Activated T-cell treated with anti-CD3 and anti-CD28 coated beads, Interleukin-2, amount 50 U/mL, for 24 hours (primary cell): ENCODE measurements around the gene TICRR.
"Not testable (repeated sequence)": the region's sequence is repeated elsewhere in the genome, so short reads cannot be mapped to it uniquely, and the experiment has no call there.

ENCODE experiments used
- DNase-seq: peaks from one replicate; pipeline ENCODE4 v3.0.0-alpha.2; 2020
- H3K27ac Mint-ChIP-seq: 2 replicates; pipeline ENCODE4 v1.8.0; 2020; ENCODE audit warnings: mild to moderate bottlenecking, mixed read lengths
- H3K27me3 Mint-ChIP-seq: 2 replicates; pipeline ENCODE4 v1.8.0; 2020; ENCODE audit warnings: mixed read lengths
- H3K36me3 Mint-ChIP-seq: 2 replicates; pipeline ENCODE4 v1.8.0; 2020; ENCODE audit warnings: low read depth, mixed read lengths
- H3K4me1 Mint-ChIP-seq: 2 replicates; pipeline ENCODE4 v1.8.0; 2020; ENCODE audit warnings: low read depth, mixed read lengths
- H3K4me3 Mint-ChIP-seq: 2 replicates; pipeline ENCODE4 v1.8.0; 2020; ENCODE audit warnings: mild to moderate bottlenecking, moderate library complexity, mixed read lengths
- H3K9me3 Mint-ChIP-seq: 2 replicates; pipeline ENCODE4 v1.8.0; 2020; ENCODE audit warnings: mixed read lengths

The TICRR gene

GRCh38 chr15:89551550-89551949, 23.7 kb upstream of the TICRR start:
- peaks cover 30% of the 10 kb centered on the region for H3K27me3 Mint-ChIP-seq
- no peaks in the 10 kb centered on the region for H3K9me3 Mint-ChIP-seq
- no peaks in the 10 kb centered on the region for H3K36me3 Mint-ChIP-seq
- DNase-seq = no peak
- peaks cover 5% of the 10 kb centered on the region for H3K4me1 Mint-ChIP-seq
- H3K4me3 Mint-ChIP-seq = no peak overlapping the region
- peak overlapping the region; percentile 8 for H3K27ac Mint-ChIP-seq

GRCh38 chr15:89553632-89554031, 21.6 kb upstream of the TICRR start:
- Mint-ChIP-seq H3K27ac (no peak overlapping the region), H3K36me3 (no peaks in the 10 kb centered on the region), H3K4me3 (no peak overlapping the region), H3K4me1 (peaks cover 5% of the 10 kb centered on the region), H3K9me3 (no peaks in the 10 kb centered on the region), H3K27me3 (peaks cover 34% of the 10 kb centered on the region)
- DNase-seq = no peak

GRCh38 chr15:89554247-89554646, 21.0 kb upstream of the TICRR start:
- Mint-ChIP-seq H3K27me3 (peaks cover 34% of the 10 kb centered on the region), H3K36me3 (no peaks in the 10 kb centered on the region), H3K27ac (no peak overlapping the region), H3K4me1 (peaks cover 5% of the 10 kb centered on the region), H3K9me3 (no peaks in the 10 kb centered on the region), H3K4me3 (no peak overlapping the region)
- no peak for DNase-seq

GRCh38 chr15:89555768-89556167, 19.5 kb upstream of the TICRR start:
- no peak for DNase-seq
- Mint-ChIP-seq H3K27ac (no peak overlapping the region), H3K9me3 (no peaks in the 10 kb centered on the region), H3K4me3 (no peak overlapping the region), H3K4me1 (peaks cover 5% of the 10 kb centered on the region), H3K27me3 (peaks cover 34% of the 10 kb centered on the region), H3K36me3 (no peaks in the 10 kb centered on the region)

GRCh38 chr15:89556413-89557262, 18.6 kb upstream of the TICRR start:
- peak; percentile 37 for DNase-seq
- H3K27me3 Mint-ChIP-seq = peaks cover 34% of the 10 kb centered on the region
- peaks cover 2% of the 10 kb centered on the region for H3K4me1 Mint-ChIP-seq
- no peak overlapping the region for H3K4me3 Mint-ChIP-seq
- no peaks in the 10 kb centered on the region for H3K36me3 Mint-ChIP-seq
- no peak overlapping the region for H3K27ac Mint-ChIP-seq
- no peaks in the 10 kb centered on the region for H3K9me3 Mint-ChIP-seq

GRCh38 chr15:89559769-89560264, 15.5 kb upstream of the TICRR start:
- no peak for DNase-seq
- Mint-ChIP-seq H3K36me3 (no peaks in the 10 kb centered on the region), H3K27ac (no peak overlapping the region), H3K4me1 (no peaks in the 10 kb centered on the region), H3K9me3 (no peaks in the 10 kb centered on the region), H3K27me3 (peaks cover 39% of the 10 kb centered on the region), H3K4me3 (no peak overlapping the region)

- H3K27ac Mint-ChIP-seq = no peak overlapping the region
- no peaks in the 10 kb centered on the region for H3K4me1 Mint-ChIP-seq
- H3K36me3 Mint-ChIP-seq = no peaks in the 10 kb centered on the region
- H3K27me3 Mint-ChIP-seq = peaks cover 32% of the 10 kb centered on the region
- no peak for DNase-seq
- no peak overlapping the region for H3K4me3 Mint-ChIP-seq
- H3K9me3 Mint-ChIP-seq = no peaks in the 10 kb centered on the region
Observed at GRCh38 chr15:89566181-89566580, 9.1 kb upstream of the TICRR start.

GRCh38 chr15:89566621-89567294, 8.5 kb upstream of the TICRR start:
- Mint-ChIP-seq H3K9me3 (no peaks in the 10 kb centered on the region), H3K27ac (no peak overlapping the region), H3K36me3 (no peaks in the 10 kb centered on the region), H3K4me1 (no peaks in the 10 kb centered on the region), H3K4me3 (no peak overlapping the region), H3K27me3 (peaks cover 32% of the 10 kb centered on the region)
- no peak for DNase-seq

- DNase-seq = no peak
- H3K4me3 Mint-ChIP-seq = no peak overlapping the region
- H3K9me3 Mint-ChIP-seq = no peaks in the 10 kb centered on the region
- no peak overlapping the region for H3K27ac Mint-ChIP-seq
- no peaks in the 10 kb centered on the region for H3K36me3 Mint-ChIP-seq
- peaks cover 37% of the 10 kb centered on the region for H3K27me3 Mint-ChIP-seq
- H3K4me1 Mint-ChIP-seq = no peaks in the 10 kb centered on the region
Observed at GRCh38 chr15:89569090-89569745, 6.1 kb upstream of the TICRR start.

- DNase-seq = no peak
- Mint-ChIP-seq H3K4me3 (peak overlapping the region; percentile 91), H3K4me1 (peaks cover 23% of the 10 kb centered on the region), H3K27me3 (peaks cover 12% of the 10 kb centered on the region), H3K27ac (peak overlapping the region; percentile 79), H3K36me3 (peaks cover 46% of the 10 kb centered on the region), H3K9me3 (no peaks in the 10 kb centered on the region)
Observed at GRCh38 chr15:89575656-89576416, 567 bp downstream of the TICRR start.

- no peaks in the 10 kb centered on the region for H3K9me3 Mint-ChIP-seq
- H3K27ac Mint-ChIP-seq = peak overlapping the region; percentile 79
- no peak for DNase-seq
- H3K36me3 Mint-ChIP-seq = peaks cover 50% of the 10 kb centered on the region
- H3K27me3 Mint-ChIP-seq = peaks cover 12% of the 10 kb centered on the region
- peak overlapping the region; percentile 91 for H3K4me3 Mint-ChIP-seq
- H3K4me1 Mint-ChIP-seq = peaks cover 23% of the 10 kb centered on the region
Observed at GRCh38 chr15:89576417-89576773, 1.1 kb downstream of the TICRR start.

GRCh38 chr15:89577776-89578115, 2.5 kb downstream of the TICRR start:
- DNase-seq = no peak
- H3K27ac Mint-ChIP-seq = no peak overlapping the region
- H3K9me3 Mint-ChIP-seq = no peaks in the 10 kb centered on the region
- H3K4me1 Mint-ChIP-seq = peaks cover 23% of the 10 kb centered on the region
- H3K4me3 Mint-ChIP-seq = peak overlapping the region; percentile 64
- peaks cover 2% of the 10 kb centered on the region for H3K27me3 Mint-ChIP-seq
- peaks cover 59% of the 10 kb centered on the region for H3K36me3 Mint-ChIP-seq

- Mint-ChIP-seq H3K4me3 (peak overlapping the region; percentile 64), H3K36me3 (peaks cover 63% of the 10 kb centered on the region), H3K4me1 (peaks cover 23% of the 10 kb centered on the region), H3K9me3 (no peaks in the 10 kb centered on the region), H3K27me3 (no peaks in the 10 kb centered on the region), H3K27ac (no peak overlapping the region)
- DNase-seq = no peak
Observed at GRCh38 chr15:89578146-89578545, 2.9 kb downstream of the TICRR start.

- H3K27me3 Mint-ChIP-seq, H3K27ac Mint-ChIP-seq, DNase-seq, H3K4me3 Mint-ChIP-seq, H3K9me3 Mint-ChIP-seq: not testable (repeated sequence)
- Mint-ChIP-seq H3K4me1 (peaks cover 19% of the 10 kb centered on the region), H3K36me3 (peaks cover 83% of the 10 kb centered on the region)
Observed at GRCh38 chr15:89580747-89581146, 5.5 kb downstream of the TICRR start.
